HepG2 (cell line): ENCODE results near the gene SYCP2L. TPM values are rescaled to one million over a fixed set of nuclear protein-coding genes. Genes with fewer than 3 reads are reported as not detected.

Source experiments
- GABPA ChIP-seq, 2 experiments: IDR thresholded peaks; 2 replicates each; pipeline ENCODE4 v1.6.1; 2011 to 2016; ENCODE audit warnings: low read depth in 2 of 2, low read length in 1 of 2, missing biosample characterization in 1 of 2, missing genetic modification characterization in 1 of 2
- KDM4B ChIP-seq: sonication (generic); formaldehyde crosslinking; IDR thresholded peaks from 2 replicates; pipeline ENCODE4 v1.4.0; 2020; ENCODE audit warnings: missing genetic modification reagents
- PAXIP1 ChIP-seq: sonication (generic); formaldehyde crosslinking; conservative IDR thresholded peaks from 2 replicates; pipeline ENCODE4 v1.4.0; 2020; ENCODE audit warnings: mild to moderate bottlenecking, missing genetic modification reagents, moderate library complexity
- SCMH1 ChIP-seq: sonication (generic); formaldehyde crosslinking; IDR thresholded peaks from 2 replicates; pipeline ENCODE4 v1.9.0; 2021; ENCODE audit warnings: missing genetic modification reagents, mild to moderate bottlenecking, borderline replicate concordance
- THAP7 ChIP-seq: sonication (generic); formaldehyde crosslinking; IDR thresholded peaks from 2 replicates; pipeline ENCODE4 v1.8.1; 2023; ENCODE audit warnings: mild to moderate bottlenecking, missing genetic modification reagents
- YY1 ChIP-seq: IDR thresholded peaks from 2 replicates; pipeline ENCODE4 v1.6.1; 2011; ENCODE audit warnings: low read length, low read depth, moderate library complexity, mild to moderate bottlenecking; ENCODE audit not compliant: insufficient read depth, insufficient replicate concordance
- ZNF709 ChIP-seq: sonication (generic); formaldehyde crosslinking; IDR thresholded peaks from 2 replicates; pipeline ENCODE4 v1.5.0; 2020; ENCODE audit warnings: mild to moderate bottlenecking, missing genetic modification reagents
- ZNF761 ChIP-seq: sonication (generic); formaldehyde crosslinking; conservative IDR thresholded peaks from 2 replicates; pipeline ENCODE4 v1.4.0; 2020; ENCODE audit warnings: mild to moderate bottlenecking, missing genetic modification reagents
- ZNF878 ChIP-seq: sonication (generic); formaldehyde crosslinking; IDR thresholded peaks from 2 replicates; pipeline ENCODE4 v1.8.1; 2023; ENCODE audit warnings: mild to moderate bottlenecking, missing genetic modification reagents, moderate library complexity
- polyA plus RNA-seq, 8 experiments: library from polyadenylated mRNA; depleted of rRNA in 3 of 8; stranded (reverse) in 7 of 8; unstranded in 1 of 8; fragments of >200 nt; fragmentation: Illumina TruSeq in 4 of 8; extraction: Trizol in 4 of 8; gene quantifications; 2 replicates each; pipeline versions ENCODE4 v1.2.1 to v1.2.3, GENCODE V29; 2011 to 2016; ENCODE audit warnings: low read depth in 4 of 8, missing spikeins in 1 of 8, mixed read lengths in 1 of 8; ENCODE audit not compliant: insufficient read depth in 1 of 8
- total RNA-seq, 5 experiments: library from RNA; depleted of rRNA; stranded (reverse); fragments of >200 nt; fragmentation: Illumina TruSeq; extraction: Trizol; gene quantifications; 2 replicates each; pipeline ENCODE4 v1.2.3, GENCODE V29; 2016; ENCODE audit warnings: low read depth in 1 of 5
- TF ChIP-seq, protein P1 (sequence below): sonication (generic); formaldehyde crosslinking; conservative IDR thresholded peaks from 2 replicates; pipeline ENCODE4 v1.4.0; 2020; ENCODE audit warnings: missing genetic modification reagents
- TF ChIP-seq, protein P2 (sequence below): sonication (generic); formaldehyde crosslinking; IDR thresholded peaks from 2 replicates; pipeline ENCODE4 v1.4.0; 2020; ENCODE audit warnings: mild to moderate bottlenecking, missing genetic modification reagents

Gene SYCP2L
- total and polyA plus RNA-seq, 2 of the 13 experiments (the other 11 are each of a cell fraction or from before 2014, with no cell fraction given): 0.22 to 0.54 TPM

DNA sequence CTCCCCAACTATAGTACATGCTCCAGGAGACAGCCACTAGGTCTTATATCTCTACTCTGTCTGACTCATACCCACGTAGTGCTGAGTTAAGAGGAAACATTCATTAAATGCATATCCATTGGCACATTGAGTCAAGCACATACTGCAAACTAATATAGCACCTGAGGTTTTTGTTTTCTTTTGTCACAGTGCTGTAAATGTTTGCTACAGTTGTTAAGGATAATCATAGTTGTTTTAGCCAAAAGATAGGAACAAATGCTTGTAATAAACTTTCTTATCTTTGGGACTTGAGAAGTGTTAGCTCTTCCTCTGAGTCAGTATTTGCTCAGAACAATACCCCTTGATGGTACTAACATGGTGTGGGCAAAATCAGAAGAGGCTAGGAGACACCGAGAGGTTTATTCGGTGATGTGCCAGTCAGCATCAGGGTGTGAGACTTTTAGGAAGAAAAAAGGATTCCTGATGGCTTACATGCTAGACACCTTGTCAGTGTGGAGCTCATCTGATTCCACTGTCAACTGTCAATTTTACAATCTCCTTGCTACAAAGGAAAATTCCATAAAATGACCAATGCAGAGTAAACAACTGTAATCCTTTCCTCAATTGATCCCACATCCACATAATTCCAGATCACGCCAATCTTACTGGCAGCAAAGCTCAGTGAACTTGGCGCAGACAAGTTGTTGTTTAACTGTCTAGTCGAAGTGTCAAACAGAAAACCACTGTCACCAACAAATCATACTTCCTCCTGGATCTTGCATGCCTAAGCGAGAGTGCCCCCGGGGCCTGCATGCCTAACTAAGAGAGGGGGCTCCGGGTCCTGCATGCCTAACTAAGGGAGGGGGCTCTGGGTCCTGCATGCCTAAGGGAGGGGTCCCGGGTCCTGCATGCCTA is 121.1 kb downstream of the SYCP2L start (continued):
- TF ChIP-seq PAXIP1 (CRISPR knock-in tag) (peak; percentile 82), THAP7 (CRISPR knock-in tag) (no peak), ZNF709 (CRISPR knock-in tag) (no peak), GABPA (IDR thresholded peaks at IDR 0.05; ENCODE audit: low read depth, low read length) (no peak), GABPA (CRISPR knock-in tag; IDR thresholded peaks at IDR 0.05; ENCODE audit: low read depth) (0 out of 2 replicates have a peak, but pooled peaks have one; percentile 19), ZNF878 (CRISPR knock-in tag) (peak; percentile 66; the same call in 1 of the 2 replicates), ZNF761 (CRISPR knock-in tag) (no peak), SCMH1 (CRISPR knock-in tag) (no peak), YY1 (no peak), KDM4B (no peak)
- TF ChIP-seq, protein P1, sequence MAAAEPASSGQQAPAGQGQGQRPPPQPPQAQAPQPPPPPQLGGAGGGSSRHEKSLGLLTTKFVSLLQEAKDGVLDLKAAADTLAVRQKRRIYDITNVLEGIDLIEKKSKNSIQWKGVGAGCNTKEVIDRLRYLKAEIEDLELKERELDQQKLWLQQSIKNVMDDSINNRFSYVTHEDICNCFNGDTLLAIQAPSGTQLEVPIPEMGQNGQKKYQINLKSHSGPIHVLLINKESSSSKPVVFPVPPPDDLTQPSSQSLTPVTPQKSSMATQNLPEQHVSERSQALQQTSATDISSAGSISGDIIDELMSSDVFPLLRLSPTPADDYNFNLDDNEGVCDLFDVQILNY (CRISPR knock-in tag): no peak
- TF ChIP-seq, protein P2, sequence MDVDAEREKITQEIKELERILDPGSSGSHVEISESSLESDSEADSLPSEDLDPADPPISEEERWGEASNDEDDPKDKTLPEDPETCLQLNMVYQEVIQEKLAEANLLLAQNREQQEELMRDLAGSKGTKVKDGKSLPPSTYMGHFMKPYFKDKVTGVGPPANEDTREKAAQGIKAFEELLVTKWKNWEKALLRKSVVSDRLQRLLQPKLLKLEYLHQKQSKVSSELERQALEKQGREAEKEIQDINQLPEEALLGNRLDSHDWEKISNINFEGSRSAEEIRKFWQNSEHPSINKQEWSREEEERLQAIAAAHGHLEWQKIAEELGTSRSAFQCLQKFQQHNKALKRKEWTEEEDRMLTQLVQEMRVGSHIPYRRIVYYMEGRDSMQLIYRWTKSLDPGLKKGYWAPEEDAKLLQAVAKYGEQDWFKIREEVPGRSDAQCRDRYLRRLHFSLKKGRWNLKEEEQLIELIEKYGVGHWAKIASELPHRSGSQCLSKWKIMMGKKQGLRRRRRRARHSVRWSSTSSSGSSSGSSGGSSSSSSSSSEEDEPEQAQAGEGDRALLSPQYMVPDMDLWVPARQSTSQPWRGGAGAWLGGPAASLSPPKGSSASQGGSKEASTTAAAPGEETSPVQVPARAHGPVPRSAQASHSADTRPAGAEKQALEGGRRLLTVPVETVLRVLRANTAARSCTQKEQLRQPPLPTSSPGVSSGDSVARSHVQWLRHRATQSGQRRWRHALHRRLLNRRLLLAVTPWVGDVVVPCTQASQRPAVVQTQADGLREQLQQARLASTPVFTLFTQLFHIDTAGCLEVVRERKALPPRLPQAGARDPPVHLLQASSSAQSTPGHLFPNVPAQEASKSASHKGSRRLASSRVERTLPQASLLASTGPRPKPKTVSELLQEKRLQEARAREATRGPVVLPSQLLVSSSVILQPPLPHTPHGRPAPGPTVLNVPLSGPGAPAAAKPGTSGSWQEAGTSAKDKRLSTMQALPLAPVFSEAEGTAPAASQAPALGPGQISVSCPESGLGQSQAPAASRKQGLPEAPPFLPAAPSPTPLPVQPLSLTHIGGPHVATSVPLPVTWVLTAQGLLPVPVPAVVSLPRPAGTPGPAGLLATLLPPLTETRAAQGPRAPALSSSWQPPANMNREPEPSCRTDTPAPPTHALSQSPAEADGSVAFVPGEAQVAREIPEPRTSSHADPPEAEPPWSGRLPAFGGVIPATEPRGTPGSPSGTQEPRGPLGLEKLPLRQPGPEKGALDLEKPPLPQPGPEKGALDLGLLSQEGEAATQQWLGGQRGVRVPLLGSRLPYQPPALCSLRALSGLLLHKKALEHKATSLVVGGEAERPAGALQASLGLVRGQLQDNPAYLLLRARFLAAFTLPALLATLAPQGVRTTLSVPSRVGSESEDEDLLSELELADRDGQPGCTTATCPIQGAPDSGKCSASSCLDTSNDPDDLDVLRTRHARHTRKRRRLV (CRISPR knock-in tag): no peak
